ENCODE data around the gene ITK.

GRCh38 chr5:157143127-157143971 is 37.3 kb upstream of the ITK start:
- no peak for TF ChIP-seq CTCF (IDR thresholded peaks at IDR 0.05)
- TF ChIP-seq POLR2A (IDR thresholded peaks at IDR 0.05): no peak

All from adrenal gland (tissue), 5 donors.